HepG2 (cell line): ENCODE data around the gene RASSF4. TPM values are rescaled to one million over a fixed set of nuclear protein-coding genes. Genes with fewer than 3 reads are reported as not detected.

Source experiments
- CBX5 ChIP-seq: sonication (generic); formaldehyde crosslinking; IDR thresholded peaks from 2 replicates; pipeline ENCODE4 v1.4.0; 2020; ENCODE audit warnings: missing genetic modification reagents, borderline replicate concordance
- ELF1 ChIP-seq: sonication (generic); formaldehyde crosslinking; IDR thresholded peaks from 2 replicates; pipeline ENCODE4 v1.4.0; 2020; ENCODE audit warnings: missing genetic modification reagents
- GATAD1 ChIP-seq: IDR thresholded peaks from 2 replicates; pipeline ENCODE4 v1.6.1; 2016; ENCODE audit warnings: missing genetic modification reagents, missing compliant biosample characterization
- MAFG ChIP-seq: sonication (generic); formaldehyde crosslinking; IDR thresholded peaks from 2 replicates; pipeline ENCODE4 v1.5.1; 2020; ENCODE audit warnings: mild to moderate bottlenecking, missing genetic modification reagents
- MLLT10 ChIP-seq: sonication (generic); formaldehyde crosslinking; IDR thresholded peaks from 2 replicates; pipeline ENCODE4 v1.4.0; 2020; ENCODE audit warnings: missing genetic modification reagents
- NFIC ChIP-seq: IDR thresholded peaks from 2 replicates; pipeline ENCODE4 v1.6.1; 2012; ENCODE audit warnings: mild to moderate bottlenecking, low read length, inconsistent platforms
- POLR2AphosphoS5 ChIP-seq: IDR thresholded peaks from 2 replicates; pipeline ENCODE4 v1.6.1; 2012; ENCODE audit warnings: low read depth, low read length
- SIN3A ChIP-seq: IDR thresholded peaks from 2 replicates; pipeline ENCODE4 v1.6.1; 2011; ENCODE audit warnings: low read depth, mild to moderate bottlenecking, control low read depth, low read length, borderline replicate concordance
- ZNF30 ChIP-seq: sonication (generic); formaldehyde crosslinking; IDR thresholded peaks from 2 replicates; pipeline ENCODE4 v1.5.0; 2020; ENCODE audit warnings: mild to moderate bottlenecking, missing genetic modification reagents
- ZNF33A ChIP-seq: sonication (generic); formaldehyde crosslinking; IDR thresholded peaks from 2 replicates; pipeline ENCODE4 v1.5.1; 2020; ENCODE audit warnings: missing genetic modification reagents, mild to moderate bottlenecking, moderate library complexity, borderline replicate concordance
- ZNF350 ChIP-seq: sonication (generic); formaldehyde crosslinking; IDR thresholded peaks from 2 replicates; pipeline ENCODE4 v1.4.0; 2020; ENCODE audit warnings: mild to moderate bottlenecking, low read depth, missing genetic modification reagents, borderline replicate concordance
- ZNF567 ChIP-seq: sonication (generic); formaldehyde crosslinking; IDR thresholded peaks from 2 replicates; pipeline ENCODE4 v1.8.1; 2023; ENCODE audit warnings: mild to moderate bottlenecking, missing genetic modification reagents, borderline replicate concordance
- polyA plus RNA-seq, 8 experiments: library from polyadenylated mRNA; depleted of rRNA in 3 of 8; stranded (reverse) in 7 of 8; unstranded in 1 of 8; fragments of >200 nt; fragmentation: Illumina TruSeq in 4 of 8; extraction: Trizol in 4 of 8; gene quantifications; 2 replicates each; pipeline versions ENCODE4 v1.2.1 to v1.2.3, GENCODE V29; 2011 to 2016; ENCODE audit warnings: low read depth in 4 of 8, missing spikeins in 1 of 8, mixed read lengths in 1 of 8; ENCODE audit not compliant: insufficient read depth in 1 of 8
- total RNA-seq, 5 experiments: library from RNA; depleted of rRNA; stranded (reverse); fragments of >200 nt; fragmentation: Illumina TruSeq; extraction: Trizol; gene quantifications; 2 replicates each; pipeline ENCODE4 v1.2.3, GENCODE V29; 2016; ENCODE audit warnings: low read depth in 1 of 5
- TF ChIP-seq, protein P1 (sequence below): sonication (generic); formaldehyde crosslinking; IDR thresholded peaks from 2 replicates; pipeline ENCODE4 v1.8.1; 2023; ENCODE audit warnings: mild to moderate bottlenecking, moderate library complexity, missing genetic modification reagents
- TF ChIP-seq, protein P2 (sequence below), 2 experiments: sonication (generic) in 1 of 2; formaldehyde crosslinking in 1 of 2; IDR thresholded peaks; 2 replicates each; pipeline versions ENCODE4 v1.4.0 to v1.6.1; 2018 to 2020; ENCODE audit warnings: missing genetic modification reagents in 2 of 2, borderline replicate concordance in 1 of 2, low read depth in 1 of 2, mild to moderate bottlenecking in 1 of 2, missing biosample characterization in 1 of 2
- TF ChIP-seq, protein P3 (sequence below), 2 experiments: sonication (generic) in 1 of 2; formaldehyde crosslinking in 1 of 2; IDR thresholded peaks; 2 replicates each; pipeline versions ENCODE4 v1.5.1 to v1.6.1; 2011 to 2020; ENCODE audit warnings: borderline replicate concordance in 1 of 2, low read depth in 1 of 2, low read length in 1 of 2, mild to moderate bottlenecking in 1 of 2, missing genetic modification reagents in 1 of 2, moderate library complexity in 1 of 2
- TF ChIP-seq, protein P4 (sequence below): sonication (generic); formaldehyde crosslinking; conservative IDR thresholded peaks from 2 replicates; pipeline ENCODE4 v1.8.0; 2022; ENCODE audit warnings: missing genetic modification reagents

RASSF4 gene
- total and polyA plus RNA-seq, 2 of the 13 experiments (the other 11 are each of a cell fraction or from before 2014, with no cell fraction given): 34.0 to 51.7 TPM

DNA sequence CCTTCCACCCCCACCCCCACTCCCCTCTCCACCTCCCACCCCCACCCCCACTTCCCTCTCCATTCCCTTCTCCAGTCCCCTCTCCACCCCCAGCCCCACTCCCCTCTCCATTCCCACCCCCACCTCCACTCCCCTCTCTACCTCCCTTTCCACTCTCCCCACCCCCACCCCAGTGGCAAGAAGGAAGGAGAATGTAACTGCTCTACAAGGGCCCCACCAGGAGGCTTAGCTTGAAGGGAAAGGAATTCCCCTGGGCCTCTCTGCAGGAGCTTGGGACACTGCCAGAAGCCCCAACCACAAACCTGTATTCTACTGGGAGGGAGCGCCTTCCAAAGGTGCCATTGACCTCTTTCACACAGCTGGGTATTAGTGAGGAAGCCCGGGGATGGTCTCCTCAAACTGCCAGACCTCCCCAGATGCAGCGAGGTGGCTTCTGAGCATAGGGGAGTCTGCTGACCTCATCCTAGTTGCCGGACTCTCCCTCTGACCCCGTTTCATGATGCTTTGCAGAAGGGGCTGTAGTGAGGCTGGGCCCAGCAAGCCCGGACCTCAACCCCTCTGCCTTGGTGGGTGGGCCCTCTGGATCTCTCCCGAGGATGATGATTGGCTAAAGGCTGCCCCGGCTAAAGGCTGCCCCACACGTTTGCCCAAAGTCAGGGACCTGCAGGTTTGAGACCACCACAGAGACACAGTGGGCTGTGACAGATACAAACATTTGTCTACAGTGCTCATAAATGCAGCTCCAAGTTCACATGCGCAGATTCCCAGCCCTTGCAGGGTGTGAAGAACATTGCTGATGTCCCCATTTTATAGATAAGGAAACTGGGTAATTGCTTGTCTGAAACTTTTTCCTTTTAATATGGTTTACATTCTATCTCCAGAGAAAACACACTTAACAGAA is 16.1 kb downstream of the RASSF4 start (continued):
- TF ChIP-seq NFIC (peak; percentile 62; the same call in 1 of the 2 replicates), GATAD1 (CRISPR knock-in tag) (0 out of 2 replicates have a peak, but pooled peaks have one; percentile 9), ZNF30 (no peak), ELF1 (CRISPR knock-in tag) (peak; percentile 31), POLR2AphosphoS5 (peak; percentile 19), ZNF350 (CRISPR knock-in tag) (peak; percentile 43; the same call in 1 of the 2 replicates), ZNF567 (CRISPR knock-in tag) (0 out of 2 replicates have a peak, but pooled peaks have one; percentile 11), SIN3A (no peak), MLLT10 (CRISPR knock-in tag) (no peak), CBX5 (CRISPR knock-in tag) (0 out of 2 replicates have a peak, but pooled peaks have one; percentile 69), MAFG (CRISPR knock-in tag) (no peak), ZNF33A (0 out of 2 replicates have a peak, but pooled peaks have one; percentile 62)
- TF ChIP-seq, protein P1, sequence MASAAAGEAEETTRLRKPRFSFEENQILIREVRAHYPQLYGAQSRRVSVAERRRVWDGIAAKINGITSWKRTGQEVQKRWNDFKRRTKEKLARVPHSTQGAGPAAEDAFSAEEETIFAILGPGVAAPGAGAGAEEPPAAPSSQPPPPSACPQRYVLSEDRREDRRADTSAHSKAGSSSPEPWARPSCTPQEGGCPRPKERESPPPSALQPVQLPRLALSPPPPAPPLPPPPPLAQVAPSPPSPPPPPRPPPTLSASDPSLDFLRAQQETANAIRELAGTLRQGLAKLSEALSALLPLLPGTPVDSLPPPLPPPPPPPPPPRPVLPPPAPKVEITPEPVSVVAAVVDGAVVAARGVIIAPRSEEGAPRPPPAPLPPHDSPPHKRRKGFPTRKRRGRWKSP (CRISPR knock-in tag): peak; percentile 15; the same call in 1 of the 2 replicates
- TF ChIP-seq, protein P2, sequence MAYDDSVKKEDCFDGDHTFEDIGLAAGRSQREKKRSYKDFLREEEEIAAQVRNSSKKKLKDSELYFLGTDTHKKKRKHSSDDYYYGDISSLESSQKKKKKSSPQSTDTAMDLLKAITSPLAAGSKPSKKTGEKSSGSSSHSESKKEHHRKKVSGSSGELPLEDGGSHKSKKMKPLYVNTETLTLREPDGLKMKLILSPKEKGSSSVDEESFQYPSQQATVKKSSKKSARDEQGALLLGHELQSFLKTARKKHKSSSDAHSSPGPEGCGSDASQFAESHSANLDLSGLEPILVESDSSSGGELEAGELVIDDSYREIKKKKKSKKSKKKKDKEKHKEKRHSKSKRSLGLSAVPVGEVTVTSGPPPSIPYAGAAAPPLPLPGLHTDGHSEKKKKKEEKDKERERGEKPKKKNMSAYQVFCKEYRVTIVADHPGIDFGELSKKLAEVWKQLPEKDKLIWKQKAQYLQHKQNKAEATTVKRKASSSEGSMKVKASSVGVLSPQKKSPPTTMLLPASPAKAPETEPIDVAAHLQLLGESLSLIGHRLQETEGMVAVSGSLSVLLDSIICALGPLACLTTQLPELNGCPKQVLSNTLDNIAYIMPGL (CRISPR knock-in tag; IDR thresholded peaks at IDR 0.05; ENCODE audit: borderline replicate concordance in 1 of 2, low read depth in 1 of 2): peak; percentile 23 to 44; a peak in 1 of 4 replicates
- TF ChIP-seq, protein P3, sequence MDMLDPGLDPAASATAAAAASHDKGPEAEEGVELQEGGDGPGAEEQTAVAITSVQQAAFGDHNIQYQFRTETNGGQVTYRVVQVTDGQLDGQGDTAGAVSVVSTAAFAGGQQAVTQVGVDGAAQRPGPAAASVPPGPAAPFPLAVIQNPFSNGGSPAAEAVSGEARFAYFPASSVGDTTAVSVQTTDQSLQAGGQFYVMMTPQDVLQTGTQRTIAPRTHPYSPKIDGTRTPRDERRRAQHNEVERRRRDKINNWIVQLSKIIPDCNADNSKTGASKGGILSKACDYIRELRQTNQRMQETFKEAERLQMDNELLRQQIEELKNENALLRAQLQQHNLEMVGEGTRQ (IDR thresholded peaks at IDR 0.05; ENCODE audit: low read depth, low read length): no peak
- TF ChIP-seq, protein P3 (CRISPR knock-in tag; IDR thresholded peaks at IDR 0.05; ENCODE audit: borderline replicate concordance): no peak
- TF ChIP-seq, protein P4, sequence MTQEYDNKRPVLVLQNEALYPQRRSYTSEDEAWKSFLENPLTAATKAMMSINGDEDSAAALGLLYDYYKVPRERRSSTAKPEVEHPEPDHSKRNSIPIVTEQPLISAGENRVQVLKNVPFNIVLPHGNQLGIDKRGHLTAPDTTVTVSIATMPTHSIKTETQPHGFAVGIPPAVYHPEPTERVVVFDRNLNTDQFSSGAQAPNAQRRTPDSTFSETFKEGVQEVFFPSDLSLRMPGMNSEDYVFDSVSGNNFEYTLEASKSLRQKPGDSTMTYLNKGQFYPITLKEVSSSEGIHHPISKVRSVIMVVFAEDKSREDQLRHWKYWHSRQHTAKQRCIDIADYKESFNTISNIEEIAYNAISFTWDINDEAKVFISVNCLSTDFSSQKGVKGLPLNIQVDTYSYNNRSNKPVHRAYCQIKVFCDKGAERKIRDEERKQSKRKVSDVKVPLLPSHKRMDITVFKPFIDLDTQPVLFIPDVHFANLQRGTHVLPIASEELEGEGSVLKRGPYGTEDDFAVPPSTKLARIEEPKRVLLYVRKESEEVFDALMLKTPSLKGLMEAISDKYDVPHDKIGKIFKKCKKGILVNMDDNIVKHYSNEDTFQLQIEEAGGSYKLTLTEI: no peak
